ENCODE data around the gene SWSAP1. TPM values are rescaled to one million over a fixed set of nuclear protein-coding genes. Genes with fewer than 3 reads are reported as not detected.

The SWSAP1 gene
- total and polyA plus RNA-seq, 9 of the 15 experiments (the other 6 are each of a cell fraction or from before 2014, with no cell fraction given), result 0.18 to 2.8 (median 1.7) TPM

GRCh38 chr19:11382898-11383705 is 8.6 kb downstream of the SWSAP1 start (continued):
- TF ChIP-seq THRB (CRISPR knock-in tag; conservative IDR thresholded peaks at IDR 0.05) (no peak), BRCA1 (IDR thresholded peaks at IDR 0.05) (no peak), BRCA1 (CRISPR knock-in tag; IDR thresholded peaks at IDR 0.05) (no peak), ARID1B (IDR thresholded peaks at IDR 0.05) (peak; percentile 86), POLR2B (IDR thresholded peaks at IDR 0.05; ENCODE audit: low read depth, partially characterized antibody) (no peak), PPARD (CRISPR knock-in tag; IDR thresholded peaks at IDR 0.05) (no peak), TOE1 (IDR thresholded peaks at IDR 0.05; ENCODE audit: borderline replicate concordance) (no peak), TOE1 (CRISPR knock-in tag; IDR thresholded peaks at IDR 0.05; ENCODE audit: borderline replicate concordance, low read depth) (0 out of 2 replicates have a peak, but pooled peaks have one; percentile 22), NFATC3 (IDR thresholded peaks at IDR 0.05) (no peak), DLX4 (CRISPR knock-in tag; IDR thresholded peaks at IDR 0.05) (no peak), SMAD3 (CRISPR knock-in tag; conservative IDR thresholded peaks at IDR 0.05) (no peak), ATF6 (CRISPR knock-in tag; IDR thresholded peaks at IDR 0.05) (peak; percentile 65; the same call in 1 of the 2 replicates), PHF21A (IDR thresholded peaks at IDR 0.05; ENCODE audit: borderline replicate concordance, low read depth) (0 out of 2 replicates have a peak, but pooled peaks have one; percentile 52), GATAD2A (IDR thresholded peaks at IDR 0.05) (no peak), PHF20 (IDR thresholded peaks at IDR 0.05; ENCODE audit: partially characterized antibody) (no peak), ZC3H4 (CRISPR knock-in tag; IDR thresholded peaks at IDR 0.05; ENCODE audit: borderline replicate concordance) (no peak), SRSF7 (optimal IDR thresholded peaks at IDR 0.05; ENCODE audit: low read depth, low read length) (no peak), RFX1 (IDR thresholded peaks at IDR 0.05) (no peak), ZNF280A (IDR thresholded peaks at IDR 0.05; ENCODE audit: low read depth, partially characterized antibody) (no peak), TBL1XR1 (IDR thresholded peaks at IDR 0.05; ENCODE audit: low read length in 2 of 2) (peak; percentile 33 to 77; a peak in 3 of 4 replicates), NR0B1 (IDR thresholded peaks at IDR 0.05; ENCODE audit: partially characterized antibody) (no peak), ZC3H11A (IDR thresholded peaks at IDR 0.05; ENCODE audit: low read depth, low read length) (no peak), ZNF785 (CRISPR knock-in tag; IDR thresholded peaks at IDR 0.05) (no peak)
